ENCODE measurements around the gene TRAF7.
"Not testable (repeated sequence)": the region's sequence is repeated elsewhere in the genome, so short reads cannot be mapped to it uniquely, and the experiment has no call there.

Gene TRAF7

DNA sequence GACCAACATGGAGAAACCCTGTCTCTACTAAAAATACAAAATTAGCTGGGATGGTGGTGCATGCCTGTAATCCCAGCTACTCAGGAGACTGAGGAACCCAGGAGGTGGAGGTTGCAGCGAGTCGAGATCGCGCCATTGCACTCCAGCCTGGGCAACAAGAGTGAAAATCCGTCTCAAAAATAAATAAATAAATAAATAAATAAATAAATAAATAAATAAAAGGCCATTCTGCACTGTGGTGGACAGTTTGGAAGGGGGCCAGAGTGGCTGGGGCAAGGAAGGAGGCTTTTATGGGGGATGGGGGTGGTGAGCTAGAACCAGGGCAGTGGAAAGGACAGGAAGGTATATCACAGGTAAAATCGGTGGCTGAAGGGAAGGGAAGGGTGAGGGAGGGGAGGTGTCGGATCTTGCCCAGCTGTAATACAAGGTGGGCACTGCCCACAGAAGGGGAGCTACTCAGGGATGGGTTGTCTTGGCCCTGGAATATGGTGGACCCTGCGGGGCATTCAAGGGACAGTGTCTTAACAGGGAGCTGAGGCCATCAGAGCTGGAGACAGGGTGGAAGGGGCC lies 47.6 kb downstream of the TRAF7 start:
- H3K36me3 ChIP-seq (ENCODE audit: insufficient read depth, low read length) = peaks cover 15% of the 10 kb centered on the region
- H2AFZ ChIP-seq (ENCODE audit: low read depth, low read length); H3K27me3 ChIP-seq (ENCODE audit: insufficient read depth, low read length); H3K4me3 ChIP-seq (ENCODE audit: low read length); H3K9me3 ChIP-seq (ENCODE audit: low read length): not testable (repeated sequence)
- peaks cover 11% of the 10 kb centered on the region for H3K4me1 ChIP-seq (ENCODE audit: insufficient read depth, low read length)

GRCh38 chr16:2204416-2205103 lies 49.0 kb downstream of the TRAF7 start:
- Histone ChIP-seq H3K9me3 (ENCODE audit: low read length) (no peaks in the 10 kb centered on the region), H3K27me3 (ENCODE audit: insufficient read depth, low read length) (no peaks in the 10 kb centered on the region), H3K4me3 (ENCODE audit: low read length) (peak overlapping the region; percentile 85), H3K36me3 (ENCODE audit: insufficient read depth, low read length) (peaks cover 26% of the 10 kb centered on the region), H3K4me1 (ENCODE audit: insufficient read depth, low read length) (peaks cover 11% of the 10 kb centered on the region), H2AFZ (ENCODE audit: low read depth, low read length) (peak overlapping the region; percentile 11)

DNA sequence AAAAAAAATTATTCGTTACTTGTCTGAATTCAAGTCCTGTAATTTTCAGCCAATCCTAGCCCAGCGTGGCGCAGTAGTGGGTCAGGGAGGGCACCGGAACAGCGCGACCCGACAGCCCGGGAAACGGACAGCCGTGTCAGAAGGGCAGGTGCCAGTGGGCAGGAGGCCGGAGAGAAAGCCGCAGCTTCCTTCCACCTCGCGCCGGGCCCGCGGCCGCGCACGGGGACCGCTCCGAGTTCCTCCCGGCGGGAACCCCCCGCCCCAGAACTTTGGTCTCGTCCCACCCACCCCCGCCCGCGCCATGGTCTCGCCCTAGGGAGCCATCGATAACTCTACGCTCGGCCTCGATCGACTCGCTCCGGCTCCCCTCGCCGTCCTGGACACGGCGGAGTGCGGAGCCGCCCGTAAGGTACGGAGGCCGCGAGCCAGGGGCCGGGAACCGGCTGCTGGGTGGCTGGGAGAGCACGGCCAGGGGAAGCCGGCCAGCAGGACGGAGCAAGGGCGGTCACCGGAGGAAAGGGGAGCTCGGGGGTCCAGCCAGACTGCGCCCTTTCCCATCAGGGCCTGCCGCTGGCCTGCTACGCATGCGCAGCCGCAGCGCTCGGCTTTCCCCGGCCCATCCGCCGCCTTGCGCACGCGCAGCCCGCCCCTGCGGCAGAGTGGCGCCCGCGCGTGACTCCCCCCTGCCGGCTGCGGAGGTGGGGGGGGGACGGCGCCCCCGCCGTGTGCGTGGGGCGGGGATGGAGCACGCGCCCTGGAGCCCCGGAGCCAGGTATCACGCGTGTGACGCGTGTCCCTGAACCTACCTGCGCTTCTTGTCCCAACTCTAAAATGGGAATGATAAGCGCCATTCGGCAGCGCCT lies 49.8 kb downstream of the TRAF7 start, which contains the start of gene MLST8:
MLST8 (plus strand) TSS at position 351 of the 863 bp plus-strand sequence. CDS start 632 bp downstream, outside the sequence.
- Histone ChIP-seq H3K36me3 (ENCODE audit: insufficient read depth, low read length) (peaks cover 26% of the 10 kb centered on the region), H3K4me1 (ENCODE audit: insufficient read depth, low read length) (peaks cover 11% of the 10 kb centered on the region), H3K4me3 (ENCODE audit: low read length) (peak within 1 kb of the TSS; percentile 85), H3K27me3 (ENCODE audit: insufficient read depth, low read length) (no peaks in the 10 kb centered on the region), H2AFZ (ENCODE audit: low read depth, low read length) (peak within 1 kb of the TSS; percentile 11), H3K9me3 (ENCODE audit: low read length) (no peaks in the 10 kb centered on the region)

DNA sequence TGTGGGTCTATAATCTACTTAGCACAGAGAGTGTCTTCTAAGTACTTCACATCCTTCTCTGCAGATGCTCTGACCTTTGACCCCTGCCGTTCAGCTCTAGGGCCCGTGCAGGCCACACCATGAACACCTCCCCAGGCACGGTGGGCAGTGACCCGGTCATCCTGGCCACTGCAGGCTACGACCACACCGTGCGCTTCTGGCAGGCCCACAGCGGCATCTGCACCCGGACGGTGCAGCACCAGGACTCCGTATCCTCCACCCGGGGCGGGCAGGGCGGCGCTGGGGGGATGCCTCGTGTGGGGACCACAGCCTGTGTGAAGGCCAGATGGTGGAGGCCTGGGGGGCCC lies 50.4 kb downstream of the TRAF7 start:
- Histone ChIP-seq H3K27me3 (ENCODE audit: insufficient read depth, low read length) (no peaks in the 10 kb centered on the region), H3K4me1 (ENCODE audit: insufficient read depth, low read length) (peaks cover 11% of the 10 kb centered on the region), H3K36me3 (ENCODE audit: insufficient read depth, low read length) (peaks cover 33% of the 10 kb centered on the region), H2AFZ (ENCODE audit: low read depth, low read length) (peak overlapping the region; percentile 11), H3K9me3 (ENCODE audit: low read length) (no peaks in the 10 kb centered on the region), H3K4me3 (ENCODE audit: low read length) (peak overlapping the region; percentile 85)

DNA sequence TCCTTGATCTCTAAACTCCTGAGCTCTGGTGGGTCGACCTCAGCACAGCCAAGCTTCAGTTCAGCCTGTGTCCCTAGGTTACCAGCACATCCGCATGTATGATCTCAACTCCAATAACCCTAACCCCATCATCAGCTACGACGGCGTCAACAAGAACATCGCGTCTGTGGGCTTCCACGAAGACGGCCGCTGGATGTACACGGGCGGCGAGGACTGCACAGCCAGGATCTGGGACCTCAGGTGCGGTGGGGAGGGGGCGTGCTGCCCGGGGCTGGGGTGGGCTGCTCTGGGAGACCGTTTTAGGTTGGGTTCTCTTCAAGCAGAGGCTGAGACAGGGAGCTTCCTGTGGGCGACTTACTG lies 50.8 kb downstream of the TRAF7 start:
- no peak overlapping the region for H2AFZ ChIP-seq (ENCODE audit: low read depth, low read length)
- peaks cover 33% of the 10 kb centered on the region for H3K36me3 ChIP-seq (ENCODE audit: insufficient read depth, low read length)
- no peaks in the 10 kb centered on the region for H3K9me3 ChIP-seq (ENCODE audit: low read length)
- H3K27me3 ChIP-seq (ENCODE audit: insufficient read depth, low read length) = no peaks in the 10 kb centered on the region
- peak overlapping the region; percentile 85 for H3K4me3 ChIP-seq (ENCODE audit: low read length)
- H3K4me1 ChIP-seq (ENCODE audit: insufficient read depth, low read length) = peaks cover 11% of the 10 kb centered on the region

DNA sequence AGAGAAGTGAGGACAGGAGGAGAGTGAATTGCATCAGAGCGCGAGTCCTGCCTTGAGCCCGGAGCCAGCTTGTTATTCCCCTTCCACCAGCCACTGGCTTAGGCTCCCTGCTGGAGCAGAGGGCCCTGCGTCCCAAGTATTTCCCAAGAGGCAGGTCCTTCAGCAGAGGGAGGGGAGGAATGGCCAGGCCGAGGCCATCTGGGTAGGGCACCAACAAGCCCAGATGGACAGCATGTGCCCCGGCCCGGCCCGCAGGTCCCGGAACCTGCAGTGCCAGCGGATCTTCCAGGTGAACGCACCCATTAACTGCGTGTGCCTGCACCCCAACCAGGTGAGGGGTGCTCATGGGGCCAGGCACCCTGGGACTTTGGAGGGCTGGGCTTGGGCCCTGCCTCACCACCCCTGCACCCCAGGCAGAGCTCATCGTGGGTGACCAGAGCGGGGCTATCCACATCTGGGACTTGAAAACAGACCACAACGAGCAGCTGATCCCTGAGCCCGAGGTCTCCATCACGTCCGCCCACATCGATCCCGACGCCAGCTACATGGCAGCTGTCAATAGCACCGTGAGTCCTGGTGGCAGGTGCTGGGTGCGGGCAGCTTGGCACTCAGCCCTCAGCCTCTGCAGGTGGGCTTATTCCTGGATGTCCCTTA lies 51.3 kb downstream of the TRAF7 start:
- H2AFZ ChIP-seq (ENCODE audit: low read depth, low read length) = no peak overlapping the region
- no peaks in the 10 kb centered on the region for H3K9me3 ChIP-seq (ENCODE audit: low read length)
- H3K4me1 ChIP-seq (ENCODE audit: insufficient read depth, low read length) = peaks cover 11% of the 10 kb centered on the region
- no peaks in the 10 kb centered on the region for H3K27me3 ChIP-seq (ENCODE audit: insufficient read depth, low read length)
- peaks cover 37% of the 10 kb centered on the region for H3K36me3 ChIP-seq (ENCODE audit: insufficient read depth, low read length)
- no peak overlapping the region for H3K4me3 ChIP-seq (ENCODE audit: low read length)

GRCh38 chr16:2207872-2208271 lies 52.3 kb downstream of the TRAF7 start:
- peaks cover 47% of the 10 kb centered on the region for H3K36me3 ChIP-seq (ENCODE audit: insufficient read depth, low read length)
- no peak overlapping the region for H3K4me3 ChIP-seq (ENCODE audit: low read length)
- no peaks in the 10 kb centered on the region for H3K9me3 ChIP-seq (ENCODE audit: low read length)
- peaks cover 18% of the 10 kb centered on the region for H3K4me1 ChIP-seq (ENCODE audit: insufficient read depth, low read length)
- H3K27me3 ChIP-seq (ENCODE audit: insufficient read depth, low read length) = no peaks in the 10 kb centered on the region
- H2AFZ ChIP-seq (ENCODE audit: low read depth, low read length) = no peak overlapping the region

GRCh38 chr16:2208308-2208707 lies 52.7 kb downstream of the TRAF7 start:
- Histone ChIP-seq H2AFZ (ENCODE audit: low read depth, low read length) (no peak overlapping the region), H3K27me3 (ENCODE audit: insufficient read depth, low read length) (no peaks in the 10 kb centered on the region), H3K4me3 (ENCODE audit: low read length) (no peak overlapping the region), H3K9me3 (ENCODE audit: low read length) (no peaks in the 10 kb centered on the region), H3K36me3 (ENCODE audit: insufficient read depth, low read length) (peaks cover 47% of the 10 kb centered on the region), H3K4me1 (ENCODE audit: insufficient read depth, low read length) (peaks cover 22% of the 10 kb centered on the region)

- peaks cover 47% of the 10 kb centered on the region for H3K36me3 ChIP-seq (ENCODE audit: insufficient read depth, low read length)
These were observed 53.2 kb downstream of the TRAF7 start for GRCh38 chr16:2208772-2209171.

DNA sequence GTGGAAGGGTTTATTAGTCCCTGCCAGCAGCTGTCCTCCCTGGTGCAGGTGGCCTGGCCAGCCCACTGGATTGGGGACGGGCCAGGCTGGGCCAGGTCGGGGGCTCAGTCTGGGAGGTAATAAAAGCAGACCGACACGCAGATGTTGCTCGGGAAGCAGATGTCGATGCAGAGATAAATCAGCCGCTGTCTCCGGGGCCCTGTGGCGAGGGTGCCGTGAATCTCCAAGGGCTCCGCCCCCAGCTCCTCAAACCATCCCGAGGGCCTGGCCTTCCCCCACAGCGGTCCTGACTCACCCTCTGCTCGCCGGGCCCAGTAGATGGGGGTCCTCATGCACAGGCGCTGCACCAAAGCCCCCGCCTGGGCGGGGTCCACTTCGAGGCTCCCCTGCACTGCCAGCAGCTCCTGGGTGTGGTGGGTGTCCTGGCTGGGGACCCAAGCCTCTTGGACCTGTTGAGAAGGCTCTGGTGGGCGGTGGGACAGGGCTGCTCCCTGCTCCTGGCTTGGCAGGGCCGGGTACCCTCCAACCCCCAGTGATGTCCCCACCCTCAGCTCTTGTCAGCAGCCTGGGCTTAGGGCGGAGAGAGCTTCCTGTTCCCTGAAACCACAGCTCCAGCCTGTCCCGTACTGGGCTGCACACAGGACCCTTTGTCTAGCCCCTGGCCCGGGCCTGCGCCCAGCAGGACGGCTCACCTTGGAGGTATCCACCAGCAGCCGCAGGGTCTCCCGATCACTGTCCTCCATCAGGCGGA lies 53.9 kb downstream of the TRAF7 start:
- Histone ChIP-seq H2AFZ (ENCODE audit: low read depth, low read length) (no peak overlapping the region), H3K9me3 (ENCODE audit: low read length) (no peaks in the 10 kb centered on the region), H3K27me3 (ENCODE audit: insufficient read depth, low read length) (no peaks in the 10 kb centered on the region), H3K36me3 (ENCODE audit: insufficient read depth, low read length) (peaks cover 47% of the 10 kb centered on the region), H3K4me1 (ENCODE audit: insufficient read depth, low read length) (peaks cover 27% of the 10 kb centered on the region), H3K4me3 (ENCODE audit: low read length) (no peak overlapping the region)

More at GRCh38 chr16:2208772-2209171, 53.2 kb downstream of the TRAF7 start:
- Histone ChIP-seq H2AFZ (ENCODE audit: low read depth, low read length) (no peak overlapping the region), H3K9me3 (ENCODE audit: low read length) (no peaks in the 10 kb centered on the region), H3K4me1 (ENCODE audit: insufficient read depth, low read length) (peaks cover 27% of the 10 kb centered on the region), H3K4me3 (ENCODE audit: low read length) (no peak overlapping the region), H3K27me3 (ENCODE audit: insufficient read depth, low read length) (no peaks in the 10 kb centered on the region)

GRCh38 chr16:2210009-2210332 lies 54.4 kb downstream of the TRAF7 start:
- Histone ChIP-seq H2AFZ (ENCODE audit: low read depth, low read length) (no peak overlapping the region), H3K9me3 (ENCODE audit: low read length) (no peaks in the 10 kb centered on the region), H3K4me1 (ENCODE audit: insufficient read depth, low read length) (peaks cover 23% of the 10 kb centered on the region), H3K36me3 (ENCODE audit: insufficient read depth, low read length) (peaks cover 47% of the 10 kb centered on the region), H3K4me3 (ENCODE audit: low read length) (no peak overlapping the region), H3K27me3 (ENCODE audit: insufficient read depth, low read length) (no peaks in the 10 kb centered on the region)

DNA sequence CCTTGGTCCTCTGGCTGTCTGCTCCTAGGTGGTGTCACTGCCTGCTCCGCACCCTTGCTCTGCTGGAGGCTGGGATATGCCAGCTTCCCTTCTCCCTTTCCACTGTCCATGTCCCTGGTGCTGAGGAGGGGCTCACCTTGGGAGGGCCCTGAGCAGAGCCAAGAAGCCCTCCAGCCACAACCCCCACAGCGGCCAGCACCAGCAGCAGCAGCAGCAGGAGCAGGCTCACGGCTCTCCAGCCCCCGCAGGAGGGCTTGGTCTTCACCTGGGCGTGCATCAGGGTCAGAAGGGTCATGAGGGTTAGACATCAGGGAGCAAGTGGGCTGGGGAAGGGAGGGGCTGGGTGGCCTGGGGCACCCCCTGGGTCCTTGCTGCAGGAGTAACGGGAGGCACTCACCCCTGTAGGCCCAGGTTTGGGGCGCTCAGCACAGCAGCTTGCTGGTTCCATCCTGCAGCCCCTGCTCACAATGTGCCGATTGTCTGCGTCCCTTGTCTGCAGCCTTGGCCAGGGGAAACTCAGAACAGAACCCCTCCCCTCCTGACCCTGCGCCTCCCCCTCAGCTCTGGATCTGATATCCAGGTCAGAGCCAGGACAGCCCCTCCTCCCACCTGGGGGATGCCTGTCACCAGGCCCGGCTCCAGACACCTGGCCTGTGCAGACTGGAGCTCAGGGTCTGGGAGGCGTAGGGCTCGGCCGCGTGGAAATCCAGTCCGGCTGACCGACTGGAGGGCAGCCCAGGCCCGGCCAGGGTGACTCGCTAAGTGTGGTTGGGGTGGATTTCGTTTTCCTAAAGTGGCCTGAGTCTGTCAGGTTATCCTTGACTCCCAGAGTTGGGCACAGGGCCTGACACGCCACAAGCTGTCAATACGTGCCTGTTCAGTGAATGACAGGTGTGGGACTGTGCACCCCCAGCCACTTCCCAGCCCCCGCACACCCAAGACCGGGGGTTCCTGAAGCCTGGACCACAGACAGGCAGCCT lies 55.1 kb downstream of the TRAF7 start, which contains the start of gene BRICD5:
BRICD5 (minus strand) TSS at position 478 of the 980 bp plus-strand sequence; CDS start at position 448, 30 bp downstream.
- H3K9me3 ChIP-seq (ENCODE audit: low read length) = no peaks in the 10 kb centered on the region
- peaks cover 47% of the 10 kb centered on the region for H3K36me3 ChIP-seq (ENCODE audit: insufficient read depth, low read length)
- no peaks in the 10 kb centered on the region for H3K27me3 ChIP-seq (ENCODE audit: insufficient read depth, low read length)
- no peak within 1 kb of the TSS for H3K4me3 ChIP-seq (ENCODE audit: low read length)
- H3K4me1 ChIP-seq (ENCODE audit: insufficient read depth, low read length) = peaks cover 23% of the 10 kb centered on the region
- no peak within 1 kb of the TSS for H2AFZ ChIP-seq (ENCODE audit: low read depth, low read length)
